22Rv1 (cell line): ENCODE measurements around the gene GSPT2.

Source experiments
- ZFX ChIP-seq: fragments of 450-650 bp; IDR thresholded peaks from 2 replicates; pipeline ENCODE4 v1.6.1; 2017; ENCODE audit warnings: antibody characterized with exemption, borderline replicate concordance
- TF ChIP-seq, protein P1 (sequence below): fragments of 450-650 bp; IDR thresholded peaks from 2 replicates; pipeline ENCODE4 v1.5.1; 2017; ENCODE audit warnings: mild to moderate bottlenecking

GRCh38 chrX:51779306-51779705 lies 36.1 kb downstream of the GSPT2 start:
- TF ChIP-seq, protein P1, sequence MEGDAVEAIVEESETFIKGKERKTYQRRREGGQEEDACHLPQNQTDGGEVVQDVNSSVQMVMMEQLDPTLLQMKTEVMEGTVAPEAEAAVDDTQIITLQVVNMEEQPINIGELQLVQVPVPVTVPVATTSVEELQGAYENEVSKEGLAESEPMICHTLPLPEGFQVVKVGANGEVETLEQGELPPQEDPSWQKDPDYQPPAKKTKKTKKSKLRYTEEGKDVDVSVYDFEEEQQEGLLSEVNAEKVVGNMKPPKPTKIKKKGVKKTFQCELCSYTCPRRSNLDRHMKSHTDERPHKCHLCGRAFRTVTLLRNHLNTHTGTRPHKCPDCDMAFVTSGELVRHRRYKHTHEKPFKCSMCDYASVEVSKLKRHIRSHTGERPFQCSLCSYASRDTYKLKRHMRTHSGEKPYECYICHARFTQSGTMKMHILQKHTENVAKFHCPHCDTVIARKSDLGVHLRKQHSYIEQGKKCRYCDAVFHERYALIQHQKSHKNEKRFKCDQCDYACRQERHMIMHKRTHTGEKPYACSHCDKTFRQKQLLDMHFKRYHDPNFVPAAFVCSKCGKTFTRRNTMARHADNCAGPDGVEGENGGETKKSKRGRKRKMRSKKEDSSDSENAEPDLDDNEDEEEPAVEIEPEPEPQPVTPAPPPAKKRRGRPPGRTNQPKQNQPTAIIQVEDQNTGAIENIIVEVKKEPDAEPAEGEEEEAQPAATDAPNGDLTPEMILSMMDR = no peak
- no peak for TF ChIP-seq ZFX
